HG03196 (cell line): ENCODE data around the gene TADA2B.
A peak's percentile ranks its signal among the peaks of the same experiment; 100 is the strongest.

Experiments
- ATAC-seq: cut with Tn5 transposase; IDR thresholded peaks from one replicate; pipeline ENCODE4 v1.9.1; 2021; ENCODE audit not compliant: unreplicated experiment

The TADA2B gene

DNA sequence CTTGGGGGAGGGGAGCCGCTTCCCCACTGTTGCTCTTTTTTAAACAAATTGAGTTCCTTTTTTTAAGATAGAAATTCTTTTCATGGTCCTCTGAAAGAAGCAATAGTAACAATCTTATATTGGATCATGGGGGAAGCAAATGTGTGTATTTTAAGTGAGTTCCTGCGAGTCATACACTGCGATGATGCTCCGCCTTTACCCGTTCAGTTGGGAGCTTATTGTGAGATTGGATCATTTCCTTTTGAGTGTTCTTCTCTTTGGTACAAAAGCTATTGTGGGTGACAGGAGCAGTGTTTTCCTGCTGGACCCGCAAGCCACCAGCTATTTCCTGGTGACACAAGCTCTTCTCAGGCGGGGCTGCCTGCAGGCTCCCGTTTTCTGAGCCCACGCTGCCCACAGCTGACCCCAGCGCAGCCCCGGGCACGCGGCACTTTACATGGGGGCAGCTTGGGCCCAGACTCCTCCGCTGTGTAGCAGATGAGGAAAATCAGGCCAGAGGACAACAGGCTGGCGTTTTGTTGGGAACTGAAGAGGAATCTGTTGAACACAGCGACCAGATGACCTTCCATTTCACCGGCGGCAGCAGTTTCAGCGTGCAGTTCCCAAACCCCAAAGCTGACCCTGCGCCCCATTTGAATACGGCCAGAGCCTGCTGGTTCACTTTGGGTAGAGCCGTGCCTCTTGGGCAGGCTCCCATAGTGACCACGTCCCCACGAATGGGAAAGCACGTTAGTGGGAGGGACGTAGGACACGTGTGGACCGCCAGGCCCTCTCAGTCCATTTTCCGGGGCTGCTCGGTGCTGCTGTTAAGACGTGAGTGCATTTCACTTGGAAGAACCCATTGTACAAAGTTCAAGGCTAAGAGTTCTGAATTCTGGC lies 12.2 kb downstream of the TADA2B start:
- ATAC-seq, result no peak

DNA sequence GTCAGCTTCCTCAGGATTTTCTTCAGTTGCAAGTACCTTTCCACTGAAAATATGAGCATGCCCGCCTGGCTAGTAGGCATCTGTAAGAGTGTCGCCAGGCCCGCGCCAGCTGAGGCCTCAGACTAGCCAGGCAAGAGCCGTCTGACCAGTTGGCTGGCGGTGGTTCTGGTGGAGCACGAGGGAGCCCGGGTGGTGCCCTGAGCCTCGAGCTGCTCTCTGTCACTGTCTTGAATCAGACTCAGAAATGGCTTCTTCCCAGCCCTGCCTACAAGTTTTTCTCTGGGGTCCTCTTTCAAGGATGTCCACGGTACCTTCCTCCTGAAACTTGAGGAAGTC lies 12.8 kb downstream of the TADA2B start:
- ATAC-seq, result no peak

DNA sequence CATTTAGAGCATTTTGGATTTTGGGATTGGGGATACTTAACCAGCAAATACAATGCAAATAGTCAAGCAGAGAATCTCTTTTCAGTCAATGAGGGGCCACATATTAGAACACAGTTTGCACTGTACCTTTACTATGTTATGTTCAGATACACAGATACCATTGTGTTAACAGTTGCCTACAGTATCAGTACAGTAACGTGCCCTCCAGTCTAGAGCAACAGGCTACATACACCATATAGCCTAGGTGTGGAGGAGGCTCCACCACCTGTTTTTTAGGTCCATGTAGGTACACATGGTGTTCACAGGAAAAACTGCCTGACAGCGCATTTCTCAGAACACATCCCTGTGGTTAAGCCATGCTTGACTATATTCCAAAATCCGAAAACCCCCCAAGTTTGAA lies 15.6 kb downstream of the TADA2B start:
- peak; percentile 4 for ATAC-seq

DNA sequence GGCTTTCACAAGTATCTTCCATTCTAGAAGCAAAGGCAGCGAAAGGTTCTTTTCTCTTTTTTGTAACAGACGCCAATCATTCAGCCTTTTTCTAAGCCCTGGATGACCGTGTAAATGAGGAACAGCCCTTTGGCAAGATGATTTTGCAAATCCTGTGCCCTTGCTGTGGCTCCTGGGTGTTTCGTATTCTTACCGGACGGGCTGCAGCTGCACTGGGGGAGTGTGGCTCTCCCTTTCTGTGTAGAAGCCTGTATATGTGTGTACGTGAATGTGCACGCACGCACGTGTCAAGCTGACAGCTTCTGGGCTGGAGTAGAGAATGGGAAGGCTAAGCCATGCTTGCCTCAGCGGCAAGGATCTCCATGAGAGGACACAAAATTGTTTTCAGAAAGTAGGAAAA lies 16.5 kb downstream of the TADA2B start:
- no peak for ATAC-seq

DNA sequence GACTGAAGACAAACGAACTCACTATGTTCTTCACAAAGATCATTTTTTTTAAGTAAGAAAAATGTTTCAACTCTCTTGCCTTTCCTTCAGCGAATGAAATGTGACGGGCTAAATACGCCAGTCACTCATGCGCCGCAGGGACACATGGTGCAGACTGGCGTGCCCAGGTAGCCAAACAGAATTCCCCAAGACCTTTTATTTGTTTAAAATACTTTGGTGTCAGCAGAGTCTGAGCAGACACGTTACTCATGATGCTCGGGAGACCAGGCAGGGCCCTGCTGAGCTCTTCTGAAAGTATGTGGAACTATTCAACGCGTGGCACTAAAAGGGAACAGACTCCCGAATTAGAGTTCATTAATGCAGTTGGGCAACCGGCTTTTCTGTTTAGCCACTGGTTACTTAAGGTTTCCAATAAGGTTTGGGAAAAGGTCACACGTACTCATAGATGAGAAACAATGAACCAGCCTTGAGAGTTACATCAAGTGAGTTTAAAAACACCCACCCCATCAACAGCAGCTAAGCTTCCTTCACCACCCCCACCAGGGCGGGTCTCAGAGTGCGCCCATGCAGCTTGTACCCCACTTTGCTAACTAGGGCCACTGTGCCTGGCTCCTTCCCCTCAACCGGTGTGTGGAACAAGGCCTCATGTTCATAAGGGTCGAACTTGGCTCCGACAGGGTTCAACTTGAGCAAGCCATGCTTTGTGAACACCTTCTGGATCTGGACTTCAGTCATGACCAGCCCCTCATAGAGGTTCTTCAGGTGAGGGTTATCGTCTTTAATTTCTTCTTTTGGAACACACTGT lies 17.4 kb downstream of the TADA2B start:
- no peak for ATAC-seq

DNA sequence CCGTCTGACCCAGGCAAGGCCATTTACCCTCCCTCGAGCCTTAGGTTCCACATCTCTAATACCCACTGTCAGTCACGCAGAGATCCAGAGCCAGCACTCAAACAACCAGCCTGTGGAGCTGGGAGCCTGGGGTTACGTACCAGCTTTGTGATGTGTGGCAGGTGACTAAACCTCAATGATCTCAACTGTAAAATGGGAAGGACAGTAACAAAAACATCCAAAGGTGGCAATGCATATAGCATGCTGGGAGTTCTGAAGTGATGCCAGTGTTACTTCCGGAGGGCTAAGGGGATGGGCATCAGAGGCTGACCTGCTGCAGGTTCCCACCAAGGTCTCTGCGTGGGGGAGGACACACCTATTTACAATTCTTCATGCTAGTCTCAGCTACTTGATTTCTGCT lies 18.6 kb downstream of the TADA2B start:
- no peak for ATAC-seq

DNA sequence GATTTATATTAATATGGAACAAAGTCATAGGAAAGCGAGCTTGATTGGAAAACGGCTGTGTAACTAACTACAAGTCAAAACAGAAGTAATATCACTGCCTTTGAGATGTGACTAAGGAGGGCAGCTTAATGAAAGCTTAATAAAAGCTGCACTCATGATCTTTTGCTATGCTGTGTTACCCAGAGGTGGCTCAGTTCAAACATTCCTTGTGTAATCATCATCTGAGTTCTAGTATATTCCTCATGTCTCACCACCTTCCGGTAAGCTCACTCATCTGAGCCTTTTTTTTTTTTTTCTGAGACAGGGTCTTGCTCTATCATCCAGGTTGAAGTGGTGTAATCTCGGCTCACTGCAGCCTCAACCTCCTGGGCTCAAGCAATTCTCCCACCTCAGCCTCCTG lies 19.6 kb downstream of the TADA2B start:
- no peak for ATAC-seq

DNA sequence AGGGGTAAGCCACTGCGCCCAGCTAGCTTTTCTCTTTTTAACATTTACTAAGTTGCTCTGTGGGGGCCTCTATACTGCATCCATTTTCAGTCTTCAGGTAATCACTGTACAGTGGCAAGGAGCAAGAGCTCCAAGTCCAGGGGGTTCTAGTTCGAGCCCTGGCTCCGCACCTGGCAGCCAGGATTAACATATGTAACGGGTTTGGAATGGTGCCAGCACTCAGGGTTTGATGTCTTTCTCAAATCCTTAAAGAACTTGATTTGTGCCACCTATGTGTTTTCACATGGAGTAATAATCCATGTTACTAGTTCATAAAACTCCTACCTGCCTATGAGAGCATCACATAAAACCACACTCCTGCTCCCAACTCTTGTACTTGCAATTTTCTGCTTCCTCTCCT lies 20.2 kb downstream of the TADA2B start:
- ATAC-seq, result no peak

DNA sequence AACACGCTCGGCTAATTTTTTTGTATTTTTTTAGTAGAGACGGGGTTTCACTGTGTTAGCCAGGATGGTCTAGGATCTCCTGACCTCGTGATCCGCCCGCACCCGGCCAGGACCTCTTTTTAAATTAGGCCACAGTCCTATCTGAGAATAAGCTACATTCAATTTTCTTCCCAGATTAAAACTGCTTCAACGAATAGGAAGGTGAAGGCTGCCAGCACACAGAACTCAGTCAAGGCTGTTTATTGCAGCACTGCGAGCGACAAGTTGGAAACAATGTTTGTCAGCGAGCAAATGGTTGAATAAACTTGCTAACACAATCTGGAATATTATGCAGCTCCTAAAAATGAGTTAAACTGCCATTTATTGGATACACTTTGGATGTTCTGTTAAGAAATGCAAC lies 22.8 kb downstream of the TADA2B start:
- ATAC-seq, result no peak

DNA sequence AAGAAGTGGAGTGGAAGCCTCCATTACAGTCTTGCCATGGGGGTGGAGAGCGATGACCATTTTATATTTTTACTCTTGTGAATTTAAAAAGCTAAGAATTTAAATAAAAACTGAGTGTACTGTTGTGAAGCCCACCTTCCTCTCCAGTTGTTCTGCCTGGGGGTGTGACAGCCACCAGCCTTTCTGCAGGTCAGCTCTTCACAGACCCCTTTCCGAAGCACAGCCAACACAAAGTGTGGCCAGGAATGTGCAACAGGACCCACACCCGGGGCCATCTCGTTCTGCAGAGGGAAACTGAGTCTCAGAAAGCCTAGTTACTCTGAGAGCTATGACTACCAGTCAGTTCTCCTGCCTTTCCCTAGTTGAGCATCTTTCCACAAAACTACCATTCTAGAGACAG lies 23.3 kb downstream of the TADA2B start:
- ATAC-seq, result no peak

DNA sequence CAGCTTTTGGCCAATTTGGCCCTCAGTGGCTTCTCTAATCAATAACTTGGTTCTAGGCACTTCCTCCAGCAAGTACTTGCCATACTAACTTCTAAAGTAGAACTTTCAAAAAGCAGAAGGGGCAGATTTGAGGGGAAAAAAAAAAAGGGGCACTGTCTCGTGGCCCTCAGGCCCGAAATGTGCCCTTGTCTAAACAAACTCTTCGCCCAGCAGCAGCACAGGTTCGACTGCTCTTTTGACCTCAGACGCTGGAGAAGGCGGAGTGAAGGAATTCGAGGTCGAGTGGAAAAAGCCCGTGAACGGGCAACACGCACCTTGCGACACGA lies 23.9 kb downstream of the TADA2B start:
- no peak for ATAC-seq

DNA sequence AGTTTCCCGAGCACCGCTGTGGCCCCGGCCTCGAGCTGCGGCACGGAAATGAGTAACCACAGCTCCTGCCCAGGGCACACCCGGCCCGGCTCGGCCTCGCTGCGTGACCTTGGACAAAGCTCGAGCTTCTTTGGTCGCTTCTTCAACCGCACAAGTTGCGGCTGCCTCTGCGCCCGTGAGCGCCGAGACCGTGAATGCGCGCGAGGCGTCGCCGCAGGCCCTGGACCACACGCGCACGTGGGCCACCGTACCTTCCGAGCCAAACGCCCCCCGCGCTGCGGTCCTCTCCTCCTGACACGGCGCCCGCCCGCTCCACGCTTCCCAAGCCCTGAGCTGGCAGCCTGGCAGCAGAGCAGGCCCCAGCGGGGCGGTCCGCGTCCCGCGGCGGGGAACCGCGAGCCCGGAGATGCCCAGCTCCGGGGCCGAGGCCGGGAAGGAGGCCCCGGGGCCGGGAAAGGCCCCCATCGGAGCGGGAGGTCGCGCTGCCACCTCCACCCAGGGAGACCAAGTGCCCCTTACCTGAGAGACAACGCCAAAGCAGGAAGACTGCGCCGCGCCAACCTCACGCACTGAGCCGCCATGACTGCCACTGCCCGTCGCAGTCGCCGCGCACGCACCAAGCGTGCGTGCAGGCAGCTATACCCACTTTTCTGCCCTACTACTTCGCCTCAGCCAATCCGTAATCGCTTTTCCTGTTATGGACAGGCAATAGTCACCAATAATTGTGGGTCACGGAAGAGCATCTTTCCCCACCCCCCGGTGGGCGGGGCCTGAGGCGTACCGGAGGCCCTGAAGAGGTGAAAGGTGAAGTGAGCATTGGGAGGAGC lies 24.5 kb downstream of the TADA2B start, which contains the start of gene GRPEL1:
Gene GRPEL1 (minus strand): TSS at position 613 of the 827 bp plus-strand sequence. CDS start 32 bp downstream, at position 581.
- ATAC-seq, result peak; percentile 83

DNA sequence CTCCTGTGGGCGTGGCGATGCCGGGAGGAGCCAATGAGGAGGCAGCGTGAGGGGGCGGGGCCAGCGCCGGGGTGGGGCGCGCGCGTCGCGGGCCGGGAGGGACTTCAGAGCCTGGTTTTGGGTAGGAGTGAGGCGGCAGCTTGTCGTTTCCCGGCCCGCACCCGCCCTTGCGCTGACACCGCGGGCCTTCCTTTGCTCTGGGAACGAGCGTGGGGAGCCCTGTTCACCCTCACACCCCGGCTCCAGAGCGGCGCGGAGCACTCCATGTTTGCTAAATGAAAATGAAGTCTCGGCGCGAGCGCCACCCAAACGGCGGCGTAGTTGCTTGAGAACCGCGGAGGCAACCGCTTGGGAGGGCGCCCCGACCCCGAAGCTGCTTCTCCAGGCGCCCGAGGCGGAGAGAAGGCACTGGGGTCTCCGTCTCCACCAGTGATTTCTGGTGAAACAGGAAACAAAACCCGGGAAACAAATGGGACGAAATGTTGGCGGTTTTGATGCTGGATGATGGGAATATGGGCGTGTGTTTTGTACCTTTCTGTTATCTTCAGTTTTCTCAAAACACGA lies 25.2 kb downstream of the TADA2B start:
- ATAC-seq, result no peak

DNA sequence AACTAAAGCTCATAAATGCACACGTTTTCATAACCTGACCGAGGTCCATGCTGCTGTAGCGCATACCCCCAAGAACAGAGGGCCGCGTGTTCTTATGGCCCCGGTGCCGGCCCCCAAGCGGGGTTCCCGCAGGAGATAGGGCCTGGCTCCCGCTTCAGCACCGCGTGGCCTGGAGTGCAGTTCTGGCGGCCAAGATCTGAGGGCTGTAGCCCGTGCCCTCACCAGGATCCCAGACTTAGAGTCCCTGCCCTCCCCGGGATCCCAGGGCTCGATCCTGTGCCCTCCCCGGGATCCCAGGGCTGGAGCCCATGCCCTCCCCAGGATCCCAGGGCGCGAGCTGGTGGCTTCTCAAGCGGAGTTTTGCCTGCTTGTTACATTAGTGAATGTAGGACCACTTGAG lies 25.7 kb downstream of the TADA2B start:
- ATAC-seq, result no peak

DNA sequence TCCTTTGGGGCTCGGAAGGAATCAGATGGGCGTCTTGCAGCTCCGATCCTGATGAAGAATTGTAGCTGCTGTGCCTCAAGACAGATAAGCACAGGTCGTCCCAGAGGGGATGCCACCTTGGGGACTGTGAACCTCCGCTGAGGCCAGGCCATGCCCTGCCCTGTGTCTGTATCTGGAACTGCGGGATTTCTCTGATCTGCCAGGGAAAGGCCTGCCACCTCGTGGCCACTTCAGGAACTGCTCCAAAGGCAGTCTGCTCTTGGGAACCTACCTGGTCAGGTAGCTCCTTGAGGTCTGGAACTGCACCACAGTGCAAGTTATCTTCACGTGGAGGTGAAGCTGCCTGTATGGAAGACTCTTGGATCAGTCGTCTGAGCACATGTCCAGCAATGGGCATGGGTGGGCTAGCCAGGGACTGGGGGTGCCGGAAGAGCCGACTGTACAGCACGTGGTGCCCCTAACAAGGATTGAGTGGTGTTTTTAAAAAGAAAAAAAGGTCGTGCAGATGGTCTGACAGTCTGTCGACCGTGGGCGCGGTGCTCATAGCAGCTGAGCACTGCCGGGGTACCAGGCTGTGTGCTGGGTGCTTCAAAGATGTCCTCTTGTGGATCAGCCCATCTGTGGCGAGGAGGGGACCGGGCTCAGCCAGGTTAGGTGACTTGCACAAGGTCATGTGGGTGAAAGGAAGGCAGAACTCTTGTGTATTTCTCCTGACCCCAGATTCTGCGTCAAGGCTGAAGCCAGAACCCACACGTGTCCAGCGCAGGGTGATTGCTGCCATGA lies 27.7 kb downstream of the TADA2B start:
- ATAC-seq, result peak; percentile 35

DNA sequence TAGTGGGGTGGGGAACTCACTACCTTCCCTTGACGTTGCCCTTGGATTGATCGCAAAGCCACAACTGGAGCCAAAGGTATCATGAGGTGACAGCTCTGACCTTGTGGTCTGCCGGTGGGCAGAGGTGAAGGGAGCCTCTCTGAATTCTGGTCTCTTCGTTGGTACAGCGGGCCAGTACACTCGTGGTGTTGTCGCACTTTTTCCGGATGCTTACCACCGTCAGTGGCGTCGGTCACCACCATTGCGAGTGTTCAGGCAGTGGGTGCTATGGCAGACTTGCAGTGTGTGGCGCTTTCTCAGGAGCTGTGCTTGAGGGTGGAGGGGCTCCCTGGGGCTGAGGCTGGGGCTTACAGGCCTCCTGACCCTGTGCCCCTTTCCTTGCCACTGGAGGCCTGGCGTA lies 29.9 kb downstream of the TADA2B start:
- ATAC-seq, result no peak

DNA sequence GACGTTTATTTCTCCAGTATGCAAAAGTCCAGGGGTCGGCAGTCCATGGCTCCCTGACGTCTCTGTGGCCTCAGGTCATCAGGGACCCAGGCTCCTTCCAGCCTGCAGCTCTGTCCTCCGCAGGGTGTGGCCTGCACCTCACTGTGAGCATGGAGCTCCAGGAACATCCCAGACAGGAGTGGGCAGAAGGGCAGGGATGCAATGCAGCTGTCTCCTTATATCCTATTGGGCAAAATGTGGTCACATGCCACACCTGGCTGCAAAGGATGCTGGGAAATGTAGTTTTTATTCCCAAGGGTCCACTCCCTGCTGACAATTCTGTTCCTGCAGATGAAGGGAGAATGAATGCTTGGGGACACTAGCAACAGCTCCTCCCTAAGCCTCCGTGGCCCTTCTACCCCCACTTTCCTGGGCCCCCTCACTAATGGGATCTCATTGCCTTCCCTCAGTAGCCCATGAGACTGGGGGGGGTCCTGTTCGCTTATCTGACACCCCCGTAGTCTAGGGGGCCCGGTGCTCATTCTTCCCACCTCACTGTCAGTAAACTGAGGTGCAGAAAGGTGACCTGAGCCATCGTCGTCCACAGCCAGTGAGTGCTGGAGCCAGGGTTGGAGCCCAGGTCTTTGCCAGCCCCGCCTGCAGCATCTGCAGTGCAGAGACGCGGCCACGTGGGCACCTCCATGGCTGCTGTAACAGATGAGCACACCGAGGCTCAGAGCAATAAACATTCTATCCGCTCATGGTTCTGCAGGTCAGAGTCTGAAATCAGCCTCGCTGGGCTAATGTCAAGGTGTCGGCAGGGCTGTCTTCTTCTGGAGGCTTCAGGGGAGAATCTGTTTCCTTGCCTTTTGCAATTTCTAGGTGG lies 30.6 kb downstream of the TADA2B start:
- no peak for ATAC-seq

DNA sequence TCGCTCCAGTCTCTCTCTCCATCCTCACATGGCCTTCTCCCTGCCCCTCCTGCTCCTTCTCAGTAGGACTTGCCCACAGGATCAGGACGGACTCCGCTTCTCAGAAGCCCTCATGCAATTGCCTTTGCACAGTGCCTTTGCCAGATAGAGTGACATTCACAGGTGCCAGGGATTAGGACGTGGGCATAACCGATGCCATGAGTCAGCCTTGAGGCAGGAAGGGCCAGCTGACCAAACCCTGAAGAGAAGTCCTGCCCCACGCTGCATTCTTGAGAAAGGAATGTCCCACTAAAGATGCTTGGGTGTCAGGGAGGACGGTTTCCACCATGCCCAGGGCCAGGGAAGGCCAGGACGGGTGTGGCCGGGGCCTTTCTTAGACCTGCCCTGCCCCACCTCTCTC lies 31.3 kb downstream of the TADA2B start:
- no peak for ATAC-seq

DNA sequence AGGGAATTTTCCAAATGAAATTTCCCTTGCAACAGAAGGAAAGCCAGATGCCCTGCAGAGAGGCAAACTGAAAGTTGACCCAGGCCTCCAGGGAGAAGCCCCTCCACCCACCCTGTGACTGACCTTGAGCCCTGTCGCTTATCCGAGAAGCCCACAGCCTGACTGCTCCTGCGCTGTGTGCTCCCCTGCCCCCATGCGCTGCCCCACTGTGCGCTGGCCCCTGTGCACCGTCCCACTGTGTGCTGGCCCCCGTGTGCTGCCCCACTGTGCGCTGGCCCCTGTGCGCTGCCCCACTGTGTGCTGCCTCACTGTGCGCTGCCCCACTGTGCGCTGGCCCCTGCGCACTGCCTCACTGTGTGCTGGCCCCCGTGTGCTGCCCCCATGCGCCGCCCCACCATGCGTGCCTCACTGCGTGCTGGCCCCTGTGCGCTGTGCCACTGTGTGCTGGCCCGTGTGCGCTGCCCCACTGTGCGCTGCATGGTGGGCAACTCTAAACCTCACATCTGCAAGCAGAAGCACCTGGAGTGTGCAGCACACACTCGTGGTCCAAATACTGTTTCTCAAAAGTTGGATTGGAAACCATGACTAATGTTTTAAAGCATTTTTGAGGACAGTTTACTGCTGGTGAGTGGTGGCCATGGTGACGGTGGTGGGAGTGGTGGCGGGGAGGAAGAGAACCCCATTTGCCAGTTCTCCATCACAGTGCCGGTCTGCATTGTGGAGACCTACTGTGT lies 33.0 kb downstream of the TADA2B start:
- ATAC-seq, result no peak
